Measurements from ENCODE around the gene STAT2.

STAT2 gene

GRCh38 chr12:56299308-56299852 is 60.5 kb downstream of the STAT2 start:
- ChIA-PET POLR2A (interaction anchor here (1.2 to 1.7 kb wide), 2 partner anchors 17 to 61 kb away, joined by 3 to 8 read pairs; partner anchors contain the start of genes CNPY2 and STAT2), CTCF (interaction anchor here (1.0 to 2.2 kb wide), 9 partner anchors 9 to 172 kb away, joined by 3 to 10 read pairs (median 3); partner anchors contain the start of genes ANKRD52, CNPY2 and ESYT1)
- no peak for DNase-seq (ENCODE audit: extremely low spot score)
- no peak for TF ChIP-seq CTCF (IDR thresholded peaks at IDR 0.05; ENCODE audit: control extremely low read depth, extremely low read depth, low read depth, missing control alignments)

GRCh38 chr12:56298828-56299227 is 61.1 kb downstream of the STAT2 start:
- DNase-seq (ENCODE audit: extremely low spot score): no peak
- TF ChIP-seq CTCF (IDR thresholded peaks at IDR 0.05; ENCODE audit: control extremely low read depth, extremely low read depth, low read depth, missing control alignments): no peak
- POLR2A ChIA-PET: interaction anchor here (1.7 kb wide), 1 partner anchor 17 kb away, joined by 8 read pairs; the partner anchor contains the start of gene CNPY2
- CTCF ChIA-PET: interaction anchor here (1.0 to 2.2 kb wide), 11 partner anchors 10 to 560 kb away, joined by 3 to 10 read pairs (median 3); partner anchors contain the start of genes ANKRD52, CNPY2 and ESYT1

DNA sequence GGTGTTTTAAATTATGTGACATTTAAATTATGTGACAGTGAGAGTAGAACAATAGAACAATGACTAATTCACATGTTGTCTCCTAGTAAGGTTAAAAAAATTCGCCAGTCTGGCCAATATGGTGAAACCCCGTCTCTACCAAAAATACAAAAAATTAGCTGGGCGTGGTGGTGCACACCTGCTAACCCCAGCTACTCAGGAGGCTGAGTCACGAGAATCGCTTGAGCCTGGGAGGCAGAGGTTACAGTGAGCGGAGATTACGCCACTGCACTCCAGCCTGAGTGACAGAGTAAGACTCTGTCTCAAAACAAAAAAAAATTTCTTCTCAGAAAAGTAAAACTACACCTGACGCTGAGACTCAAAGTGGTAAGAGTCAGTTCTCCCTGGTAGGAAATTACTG is 62.5 kb downstream of the STAT2 start:
- POLR2A ChIA-PET: no interaction called here

GRCh38 chr12:56296295-56296694 is 63.6 kb downstream of the STAT2 start:
- no peak for DNase-seq (ENCODE audit: extremely low spot score)
- POLR2A ChIA-PET: no interaction called here
- CTCF ChIA-PET: interaction anchor here (1.2 to 1.3 kb wide), 3 partner anchors 10 to 168 kb away, joined by 3 read pairs; no protein-coding TSS in a partner anchor
- no peak for TF ChIP-seq CTCF (IDR thresholded peaks at IDR 0.05; ENCODE audit: control extremely low read depth, extremely low read depth, low read depth, missing control alignments)

More for the DNA sequence above, 62.5 kb downstream of the STAT2 start:
- TF ChIP-seq CTCF (IDR thresholded peaks at IDR 0.05; ENCODE audit: control extremely low read depth, extremely low read depth, low read depth, missing control alignments): no peak
- DNase-seq (ENCODE audit: extremely low spot score): no peak
- CTCF ChIA-PET: interaction anchor here (1.0 to 2.2 kb wide), 7 partner anchors 11 to 559 kb away, joined by 3 to 10 read pairs (median 4); partner anchors contain the start of genes ANKRD52 and SPRYD4

DNA sequence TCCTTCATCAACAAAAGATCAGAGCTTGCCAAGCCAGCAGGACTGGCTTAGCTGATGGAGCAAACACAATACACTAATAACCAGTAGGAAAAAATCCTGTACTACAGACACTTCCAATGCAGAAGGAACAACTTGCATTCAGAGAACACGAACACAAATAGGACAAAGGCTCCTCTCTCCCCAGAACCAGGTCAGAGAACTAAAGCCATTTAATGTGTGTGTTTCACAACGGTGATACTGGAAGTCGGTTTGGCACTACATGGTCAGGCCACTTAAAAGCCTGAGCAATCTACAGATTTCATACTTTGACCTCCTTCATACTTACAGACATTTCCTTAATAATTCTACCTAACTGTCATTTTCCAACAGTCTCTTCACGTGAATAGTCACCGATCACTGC is 66.1 kb downstream of the STAT2 start:
- no peak for DNase-seq (ENCODE audit: extremely low spot score)
- POLR2A ChIA-PET: no interaction called here
- CTCF ChIA-PET: interaction anchor here (1.3 to 1.5 kb wide), 2 partner anchors 22 to 36 kb away, joined by 3 to 4 read pairs; partner anchors contain the start of gene ANKRD52
- TF ChIP-seq CTCF (IDR thresholded peaks at IDR 0.05; ENCODE audit: control extremely low read depth, extremely low read depth, low read depth, missing control alignments): no peak

Measured in GM10248 (cell line).